ENCODE measurements around the gene SLC25A39. TPM values are rescaled to one million over a fixed set of nuclear protein-coding genes. Genes with fewer than 3 reads are reported as not detected.

SLC25A39 gene
- total RNA-seq, 1 donor from 2014 or later = 61.2 TPM

DNA sequence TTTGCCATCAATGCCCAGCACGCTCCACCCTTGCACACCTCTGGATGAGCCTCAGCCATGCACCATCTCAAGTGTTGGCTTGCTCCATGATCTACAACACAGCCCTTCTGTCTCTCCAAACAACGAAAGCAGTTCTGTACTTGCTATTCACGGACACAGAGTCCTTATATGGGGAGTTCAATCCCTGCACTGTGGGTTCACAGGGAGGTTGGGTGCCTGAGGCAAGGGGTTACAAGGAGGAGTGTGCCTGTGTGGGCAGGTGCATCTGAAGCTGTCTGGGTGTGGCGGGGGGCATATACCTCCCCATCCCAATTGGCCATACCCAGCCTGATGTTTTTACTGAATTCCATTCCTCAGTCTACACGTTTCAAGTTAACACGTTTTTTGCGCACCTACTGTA is 10.6 kb downstream of the SLC25A39 start:
- H3K36me3 ChIP-seq = no peaks in the 10 kb centered on the region
- H3K27ac Mint-ChIP-seq = no peak overlapping the region
- no peaks in the 10 kb centered on the region for H3K79me2 ChIP-seq (ENCODE audit: low read depth)
- no peaks in the 10 kb centered on the region for H3K9me3 ChIP-seq (ENCODE audit: low read depth)
- peaks cover 77% of the 10 kb centered on the region for H3K27me3 ChIP-seq
- peaks cover 25% of the 10 kb centered on the region for H4K20me1 ChIP-seq (ENCODE audit: low read depth)
- H3K27ac ChIP-seq = no peak overlapping the region
- peak overlapping the region; percentile 54 for H3K4me3 Mint-ChIP-seq
- no peaks in the 10 kb centered on the region for H3K36me3 Mint-ChIP-seq
- TF ChIP-seq EZH2 (IDR thresholded peaks at IDR 0.05) (no peak), EZH2phosphoT487 (IDR thresholded peaks at IDR 0.05) (no peak), CTCF (IDR thresholded peaks at IDR 0.05) (no peak)
- H3F3A ChIP-seq (ENCODE audit: low read depth) = peaks cover 17% of the 10 kb centered on the region
- no peak overlapping the region for H3K4me3 ChIP-seq
- peaks cover 48% of the 10 kb centered on the region for H3K27me3 Mint-ChIP-seq (ENCODE audit: insufficient read depth, low read depth)
- H2AFZ ChIP-seq (replicated peaks) = no peak overlapping the region
- no peak overlapping the region for H3K9ac ChIP-seq
- H3K9me3 Mint-ChIP-seq = no peaks in the 10 kb centered on the region
- peaks cover 9% of the 10 kb centered on the region for H3K4me1 ChIP-seq
- DNase-seq (ENCODE audit: low spot score) = no peak
- H3K4me2 ChIP-seq = no peak overlapping the region
- H3K4me1 Mint-ChIP-seq = peaks cover 15% of the 10 kb centered on the region

GRCh38 chr17:44312396-44313104 is 12.1 kb downstream of the SLC25A39 start:
- peaks cover 31% of the 10 kb centered on the region for H4K20me1 ChIP-seq (ENCODE audit: low read depth)
- H3K27ac ChIP-seq = no peak overlapping the region
- H3K27ac Mint-ChIP-seq = no peak overlapping the region

GRCh38 chr17:44311562-44312181 is 13.0 kb downstream of the SLC25A39 start:
- peaks cover 24% of the 10 kb centered on the region for H3K4me1 Mint-ChIP-seq
- Histone ChIP-seq H3K27me3 (peaks cover 80% of the 10 kb centered on the region), H4K20me1 (ENCODE audit: low read depth) (peaks cover 33% of the 10 kb centered on the region), H3K36me3 (no peaks in the 10 kb centered on the region), H3K4me3 (no peak overlapping the region), H3K9ac (no peak overlapping the region), H3K27ac (no peak overlapping the region), H3K4me1 (peaks cover 21% of the 10 kb centered on the region), H3K79me2 (ENCODE audit: low read depth) (no peaks in the 10 kb centered on the region), H2AFZ (replicated peaks) (no peak overlapping the region), H3K4me2 (no peak overlapping the region), H3K9me3 (ENCODE audit: low read depth) (no peaks in the 10 kb centered on the region), H3F3A (ENCODE audit: low read depth) (peaks cover 28% of the 10 kb centered on the region)
- no peaks in the 10 kb centered on the region for H3K36me3 Mint-ChIP-seq
- H3K27ac Mint-ChIP-seq = no peak overlapping the region
- TF ChIP-seq CTCF (IDR thresholded peaks at IDR 0.05) = no peak
- TF ChIP-seq EZH2phosphoT487 (IDR thresholded peaks at IDR 0.05) = no peak
- no peak for TF ChIP-seq EZH2 (IDR thresholded peaks at IDR 0.05)
- H3K9me3 Mint-ChIP-seq = no peaks in the 10 kb centered on the region
- peaks cover 39% of the 10 kb centered on the region for H3K27me3 Mint-ChIP-seq (ENCODE audit: insufficient read depth, low read depth)
- no peak overlapping the region for H3K4me3 Mint-ChIP-seq
- DNase-seq (ENCODE audit: low spot score) = no peak

More at GRCh38 chr17:44312396-44313104, 12.1 kb downstream of the SLC25A39 start:
- H3K4me3 ChIP-seq = no peak overlapping the region
- no peak for TF ChIP-seq EZH2 (IDR thresholded peaks at IDR 0.05)
- no peak for TF ChIP-seq EZH2phosphoT487 (IDR thresholded peaks at IDR 0.05)
- no peak for TF ChIP-seq CTCF (IDR thresholded peaks at IDR 0.05)
- H3K9me3 ChIP-seq (ENCODE audit: low read depth) = no peaks in the 10 kb centered on the region
- no peak overlapping the region for H3K4me2 ChIP-seq
- H3K79me2 ChIP-seq (ENCODE audit: low read depth) = no peaks in the 10 kb centered on the region
- no peak for DNase-seq (ENCODE audit: low spot score)
- no peaks in the 10 kb centered on the region for H3K36me3 ChIP-seq
- H3K9me3 Mint-ChIP-seq = no peaks in the 10 kb centered on the region
- H3K36me3 Mint-ChIP-seq = no peaks in the 10 kb centered on the region
- peaks cover 15% of the 10 kb centered on the region for H3K4me1 Mint-ChIP-seq
- H3K4me3 Mint-ChIP-seq = no peak overlapping the region
- H3F3A ChIP-seq (ENCODE audit: low read depth) = peaks cover 24% of the 10 kb centered on the region
- peaks cover 81% of the 10 kb centered on the region for H3K27me3 ChIP-seq
- no peak overlapping the region for H2AFZ ChIP-seq (replicated peaks)
- H3K9ac ChIP-seq = no peak overlapping the region
- peaks cover 45% of the 10 kb centered on the region for H3K27me3 Mint-ChIP-seq (ENCODE audit: insufficient read depth, low read depth)
- H3K4me1 ChIP-seq = peaks cover 15% of the 10 kb centered on the region

All from neural progenitor cell (in vitro differentiated cells).